Trophoblast cell (in vitro differentiated cells and primary cell): ENCODE measurements around the gene RPTOR.

Source experiments
- DNase-seq, 2 donors: peaks; one replicate each; pipeline ENCODE4 v3.0.0-alpha.2; 2016
- H2AFZ ChIP-seq: 2 replicates; pipeline ENCODE4 v1.6.1; 2013; ENCODE audit warnings: low read length, moderate library complexity, mild to moderate bottlenecking; ENCODE audit not compliant: insufficient read depth, poor library complexity
- H2AK5ac ChIP-seq: 2 replicates; pipeline ENCODE4 v1.6.1; 2013; ENCODE audit warnings: mild to moderate bottlenecking, low read length
- H2BK120ac ChIP-seq: 2 replicates; pipeline ENCODE4 v1.6.1; 2013; ENCODE audit warnings: low read length, mild to moderate bottlenecking, moderate library complexity; ENCODE audit not compliant: insufficient read depth, poor library complexity
- H2BK12ac ChIP-seq: 2 replicates; pipeline ENCODE4 v1.6.1; 2013; ENCODE audit warnings: mild to moderate bottlenecking, low read length, moderate library complexity
- H2BK5ac ChIP-seq: 2 replicates; pipeline ENCODE4 v1.6.1; 2013; ENCODE audit warnings: low read length, low read depth, moderate library complexity, mild to moderate bottlenecking; ENCODE audit not compliant: poor library complexity
- H3K14ac ChIP-seq: 2 replicates; pipeline ENCODE4 v1.6.1; 2013; ENCODE audit warnings: mild to moderate bottlenecking, low read length
- H3K18ac ChIP-seq: 2 replicates; pipeline ENCODE4 v1.6.1; 2013; ENCODE audit warnings: mild to moderate bottlenecking, low read length
- H3K23ac ChIP-seq: 2 replicates; pipeline ENCODE4 v1.6.1; 2013; ENCODE audit warnings: low read length
- H3K27ac ChIP-seq: 2 replicates; pipeline ENCODE4 v1.5.1; 2013; ENCODE audit warnings: low read depth, mild to moderate bottlenecking, inconsistent platforms, low read length, moderate library complexity
- H3K27me3 ChIP-seq: 2 replicates; pipeline ENCODE4 v1.6.1; 2013; ENCODE audit warnings: inconsistent platforms, mild to moderate bottlenecking, low read length, moderate library complexity; ENCODE audit not compliant: insufficient read depth
- H3K36me3 ChIP-seq, 2 experiments: 1 replicate in 1 of 2; 2 replicates in 1 of 2; pipeline ENCODE4 v1.6.1; 2013; ENCODE audit warnings: low read length in 2 of 2, mild to moderate bottlenecking in 2 of 2, moderate library complexity in 1 of 2; ENCODE audit not compliant: insufficient read depth in 2 of 2, control insufficient read depth in 1 of 2
- H3K4ac ChIP-seq: 2 replicates; pipeline ENCODE4 v1.6.1; 2013; ENCODE audit warnings: low read depth, mild to moderate bottlenecking, low read length, moderate library complexity
- H3K4me1 ChIP-seq, 2 experiments: 1 replicate in 1 of 2; 2 replicates in 1 of 2; pipeline ENCODE4 v1.6.1; 2013; ENCODE audit warnings: low read length in 2 of 2, mild to moderate bottlenecking in 2 of 2, moderate library complexity in 1 of 2; ENCODE audit not compliant: insufficient read depth in 2 of 2, control insufficient read depth in 1 of 2
- H3K4me2 ChIP-seq: 2 replicates; pipeline ENCODE4 v1.6.1; 2013; ENCODE audit warnings: inconsistent platforms, mild to moderate bottlenecking, low read length, moderate library complexity
- H3K4me3 ChIP-seq: 2 replicates; pipeline ENCODE4 v1.5.1; 2013; ENCODE audit warnings: mild to moderate bottlenecking, low read depth, low read length, inconsistent platforms
- H3K79me1 ChIP-seq: one replicate; pipeline ENCODE4 v1.6.1; 2013; ENCODE audit warnings: low read length
- H3K79me2 ChIP-seq: 2 replicates; pipeline ENCODE4 v1.6.1; 2013; ENCODE audit warnings: low read length, mild to moderate bottlenecking; ENCODE audit not compliant: control insufficient read depth, insufficient read depth, poor library complexity
- H3K9ac ChIP-seq: 2 replicates; pipeline ENCODE4 v1.6.1; 2013; ENCODE audit warnings: mild to moderate bottlenecking, low read length
- H3K9me3 ChIP-seq: 2 replicates; pipeline ENCODE4 v1.6.1; 2013; ENCODE audit warnings: low read depth, mild to moderate bottlenecking, control low read depth, inconsistent platforms, low read length; ENCODE audit not compliant: insufficient read depth
- H4K12ac ChIP-seq: 2 replicates; pipeline ENCODE4 v1.6.1; 2013; ENCODE audit warnings: low read depth, mild to moderate bottlenecking, low read length, moderate library complexity
- H4K8ac ChIP-seq: 2 replicates; pipeline ENCODE4 v1.6.1; 2013; ENCODE audit warnings: low read depth, mild to moderate bottlenecking, low read length, moderate library complexity
- H4K91ac ChIP-seq: one replicate; pipeline ENCODE4 v1.6.1; 2013; ENCODE audit warnings: low read depth, mild to moderate bottlenecking, low read length, moderate library complexity
- WGBS: extraction: QIAGEN DNeasy Blood & Tissue Kit; methylation state at CpG from one replicate; pipeline ENCODE4 v1.1.7; 2013; ENCODE audit warnings: missing lambda C conversion rate; ENCODE audit not compliant: insufficient read length, insufficient coverage; ENCODE audit errors: extremely low coverage; 5-methylcytosine and 5-hydroxymethylcytosine counted together

The RPTOR gene

DNA sequence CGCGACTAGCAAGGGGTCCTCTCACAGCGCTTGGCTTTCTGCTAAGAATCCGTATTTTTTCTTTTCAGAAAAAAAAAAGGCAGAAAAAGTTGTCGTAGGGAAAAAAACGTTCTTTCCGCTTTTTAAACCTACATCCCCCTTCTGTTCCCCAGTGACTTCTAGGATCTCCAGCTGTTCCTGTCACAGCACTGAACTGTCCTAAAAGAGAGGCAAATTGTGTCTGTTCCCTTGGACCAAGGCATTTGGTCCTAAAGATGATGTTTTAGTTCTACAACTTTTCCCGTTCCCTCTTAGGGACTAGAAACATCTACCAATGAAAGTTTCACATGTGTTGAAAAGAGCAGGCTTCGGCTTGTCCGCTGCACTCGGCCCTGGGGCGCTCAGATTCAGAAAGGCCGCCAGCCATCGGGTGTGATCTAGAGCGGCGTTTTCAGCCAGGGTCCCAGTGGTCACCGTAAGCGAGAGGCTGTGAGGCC is 346.3 kb downstream of the RPTOR start:
- H3K23ac ChIP-seq = no peak overlapping the region
- no peak overlapping the region for H4K12ac ChIP-seq
- no peak overlapping the region for H3K18ac ChIP-seq
- no peak overlapping the region for H3K27ac ChIP-seq
- H3K4ac ChIP-seq = no peak overlapping the region
- no peak overlapping the region for H2BK120ac ChIP-seq
- no peak overlapping the region for H3K14ac ChIP-seq
- H3K79me2 ChIP-seq = no peaks in the 10 kb centered on the region
- peaks cover 11 to 18% of the 10 kb centered on the region in 2 experiments for H3K4me1 ChIP-seq
- no peak overlapping the region for H2AFZ ChIP-seq
- no peak overlapping the region for H2BK5ac ChIP-seq
- WGBS = no CpG with 5 or more reads among the region's 18 CpGs
- H2AK5ac ChIP-seq = no peak overlapping the region
- peaks cover 23 to 29% of the 10 kb centered on the region in 2 experiments for H3K36me3 ChIP-seq
- H3K79me1 ChIP-seq = no peaks in the 10 kb centered on the region
- H3K9ac ChIP-seq = no peak overlapping the region
- no peak overlapping the region for H3K4me2 ChIP-seq
- DNase-seq = no peak
- H4K8ac ChIP-seq = no peak overlapping the region
- H3K4me3 ChIP-seq = no peak overlapping the region
- peaks cover 2% of the 10 kb centered on the region for H3K9me3 ChIP-seq
- no peaks in the 10 kb centered on the region for H3K27me3 ChIP-seq
- H2BK12ac ChIP-seq = no peak overlapping the region
- H4K91ac ChIP-seq = no peak overlapping the region

- Histone ChIP-seq H2BK5ac (no peak overlapping the region), H3K4me3 (no peak overlapping the region), H2AFZ (no peak overlapping the region), H3K36me3 (peaks cover 22 to 29% of the 10 kb centered on the region in 2 experiments), H3K27me3 (no peaks in the 10 kb centered on the region), H3K27ac (peak overlapping the region; percentile 30), H3K4me1 (peaks cover 11 to 18% of the 10 kb centered on the region in 2 experiments), H3K14ac (no peak overlapping the region), H3K9ac (no peak overlapping the region), H3K4me2 (no peak overlapping the region), H4K8ac (no peak overlapping the region), H3K79me2 (no peaks in the 10 kb centered on the region), H3K9me3 (peaks cover 2% of the 10 kb centered on the region), H3K79me1 (no peaks in the 10 kb centered on the region), H4K91ac (no peak overlapping the region), H2AK5ac (no peak overlapping the region), H4K12ac (no peak overlapping the region), H3K4ac (no peak overlapping the region), H2BK120ac (no peak overlapping the region), H3K23ac (no peak overlapping the region), H2BK12ac (no peak overlapping the region), H3K18ac (no peak overlapping the region)
- no CpG with 5 or more reads among the region's 23 CpGs for WGBS
- peak; percentile 91 for DNase-seq
Measured at GRCh38 chr17:80891397-80892018, 346.9 kb downstream of the RPTOR start.

GRCh38 chr17:80892019-80892855 is 347.6 kb downstream of the RPTOR start:
- Histone ChIP-seq H4K91ac (no peak overlapping the region), H2BK120ac (no peak overlapping the region), H3K9ac (no peak overlapping the region), H3K18ac (no peak overlapping the region), H3K23ac (no peak overlapping the region), H3K9me3 (peaks cover 2% of the 10 kb centered on the region), H4K8ac (no peak overlapping the region), H3K27ac (peak overlapping the region; percentile 30), H3K4me3 (no peak overlapping the region), H3K4me2 (no peak overlapping the region), H2BK5ac (no peak overlapping the region), H3K4ac (no peak overlapping the region), H2AK5ac (no peak overlapping the region), H3K79me1 (no peaks in the 10 kb centered on the region), H4K12ac (no peak overlapping the region), H3K27me3 (no peaks in the 10 kb centered on the region), H3K14ac (no peak overlapping the region), H3K36me3 (peaks cover 22 to 30% of the 10 kb centered on the region in 2 experiments), H3K79me2 (no peaks in the 10 kb centered on the region), H3K4me1 (peaks cover 11 to 18% of the 10 kb centered on the region in 2 experiments), H2BK12ac (no peak overlapping the region), H2AFZ (no peak overlapping the region)
- peak; percentile 89 to 91 for DNase-seq
- no CpG with 5 or more reads among the region's 35 CpGs for WGBS

- no peak overlapping the region for H3K23ac ChIP-seq
- H3K14ac ChIP-seq = no peak overlapping the region
- no peak overlapping the region for H3K18ac ChIP-seq
- no peak overlapping the region for H3K27ac ChIP-seq
- no peaks in the 10 kb centered on the region for H3K79me1 ChIP-seq
- peak; percentile 23 to 38 for DNase-seq
- H3K4me2 ChIP-seq = no peak overlapping the region
- H2AFZ ChIP-seq = no peak overlapping the region
- no peak overlapping the region for H3K9ac ChIP-seq
- no peak overlapping the region for H2AK5ac ChIP-seq
- no peak overlapping the region for H4K91ac ChIP-seq
- peaks cover 22 to 30% of the 10 kb centered on the region in 2 experiments for H3K36me3 ChIP-seq
- peak overlapping the region; percentile 26 for H3K4me3 ChIP-seq
- H4K12ac ChIP-seq = no peak overlapping the region
- H3K27me3 ChIP-seq = no peaks in the 10 kb centered on the region
- H3K79me2 ChIP-seq = no peaks in the 10 kb centered on the region
- H3K9me3 ChIP-seq = peaks cover 2% of the 10 kb centered on the region
- no peak overlapping the region for H3K4ac ChIP-seq
- WGBS = no CpG with 5 or more reads among the region's 31 CpGs
- H4K8ac ChIP-seq = no peak overlapping the region
- no peak overlapping the region for H2BK120ac ChIP-seq
- H2BK12ac ChIP-seq = no peak overlapping the region
- no peak overlapping the region for H2BK5ac ChIP-seq
- peaks cover 11 to 18% of the 10 kb centered on the region in 2 experiments for H3K4me1 ChIP-seq
Measured at GRCh38 chr17:80892900-80893603, 348.4 kb downstream of the RPTOR start.
